ENCODE measurements around the gene KLK3. TPM values are rescaled to one million over a fixed set of nuclear protein-coding genes. Genes with fewer than 3 reads are reported as not detected.

Gene KLK3
- total RNA-seq, 2 experiments from 2014 or later = not detected

GRCh38 chr19:50858886-50859285 is 4.2 kb downstream of the KLK3 start:
- Mint-ChIP-seq H3K36me3 (ENCODE audit: low read depth) (no peaks in the 10 kb centered on the region), H3K27ac (no peak overlapping the region), H3K9me3 (no peaks in the 10 kb centered on the region), H3K4me3 (no peak overlapping the region), H3K4me1 (ENCODE audit: low read depth) (no peaks in the 10 kb centered on the region), H3K27me3 (peaks cover 43% of the 10 kb centered on the region)
- intact Hi-C loops (cut with micrococcal nuclease) = no loop called here
- ATAC-seq = no peak
- DNase-seq = no peak
- no peak for TF ChIP-seq CTCF (IDR thresholded peaks at IDR 0.05)
- POLR2A ChIA-PET = interaction anchor here (0.6 kb wide), 1 partner anchor 192 kb away, joined by 3 read pairs; no protein-coding TSS in a partner anchor
- CTCF ChIA-PET = no interaction called here

GRCh38 chr19:50859849-50860248 is 5.1 kb downstream of the KLK3 start:
- H3K4me3 Mint-ChIP-seq = no peak overlapping the region
- TF ChIP-seq CTCF (IDR thresholded peaks at IDR 0.05) = no peak
- DNase-seq (no peak), ATAC-seq (no peak)
- H3K27ac Mint-ChIP-seq = no peak overlapping the region
- no peaks in the 10 kb centered on the region for H3K36me3 Mint-ChIP-seq (ENCODE audit: low read depth)
- H3K9me3 Mint-ChIP-seq = no peaks in the 10 kb centered on the region
- peaks cover 38% of the 10 kb centered on the region for H3K27me3 Mint-ChIP-seq
- intact Hi-C loops (cut with micrococcal nuclease) = no loop called here
- no peaks in the 10 kb centered on the region for H3K4me1 Mint-ChIP-seq (ENCODE audit: low read depth)
- ChIA-PET POLR2A (no interaction called here), CTCF (interaction anchor here (0.6 kb wide), 1 partner anchor 46 kb away, joined by 3 read pairs; no protein-coding TSS in a partner anchor)

DNA sequence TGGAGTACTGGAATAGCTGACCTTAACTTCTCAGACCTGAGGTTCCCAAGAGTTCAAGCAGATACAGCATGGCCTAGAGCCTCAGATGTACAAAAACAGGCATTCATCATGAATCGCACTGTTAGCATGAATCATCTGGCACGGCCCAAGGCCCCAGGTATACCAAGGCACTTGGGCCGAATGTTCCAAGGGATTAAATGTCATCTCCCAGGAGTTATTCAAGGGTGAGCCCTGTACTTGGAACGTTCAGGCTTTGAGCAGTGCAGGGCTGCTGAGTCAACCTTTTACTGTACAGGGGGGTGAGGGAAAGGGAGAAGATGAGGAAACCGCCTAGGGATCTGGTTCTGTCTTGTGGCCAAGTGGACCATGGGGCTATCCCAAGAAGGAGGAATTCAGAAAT is 6.3 kb downstream of the KLK3 start:
- Mint-ChIP-seq H3K36me3 (ENCODE audit: low read depth) (no peaks in the 10 kb centered on the region), H3K27ac (no peak overlapping the region), H3K4me3 (no peak overlapping the region), H3K27me3 (peaks cover 36% of the 10 kb centered on the region), H3K9me3 (no peaks in the 10 kb centered on the region), H3K4me1 (ENCODE audit: low read depth) (no peaks in the 10 kb centered on the region)
- ATAC-seq (no peak), DNase-seq (no peak)
- ChIA-PET CTCF (no interaction called here), POLR2A (no interaction called here)
- intact Hi-C loops (cut with micrococcal nuclease) = no loop called here
- no peak for TF ChIP-seq CTCF (IDR thresholded peaks at IDR 0.05)

GRCh38 chr19:50861496-50862286 is 7.0 kb downstream of the KLK3 start:
- H3K36me3 Mint-ChIP-seq (ENCODE audit: low read depth) = no peaks in the 10 kb centered on the region
- POLR2A ChIA-PET = no interaction called here

More at GRCh38 chr19:50861496-50862286, 7.0 kb downstream of the KLK3 start:
- H3K4me3 Mint-ChIP-seq = no peak overlapping the region
- ATAC-seq (no peak), DNase-seq (no peak)
- CTCF ChIA-PET = no interaction called here
- peaks cover 39% of the 10 kb centered on the region for H3K27me3 Mint-ChIP-seq
- no peaks in the 10 kb centered on the region for H3K9me3 Mint-ChIP-seq
- intact Hi-C loops (cut with micrococcal nuclease) = no loop called here
- H3K27ac Mint-ChIP-seq = no peak overlapping the region
- no peaks in the 10 kb centered on the region for H3K4me1 Mint-ChIP-seq (ENCODE audit: low read depth)
- no peak for TF ChIP-seq CTCF (IDR thresholded peaks at IDR 0.05)
